DMS 273 (cell line): Measurements from ENCODE around the gene FAM83D.
"Not testable (repeated sequence)": the region's sequence is repeated elsewhere in the genome, so short reads cannot be mapped to it uniquely, and the experiment has no call there.

ENCODE experiments used
- DNase-seq: peaks from one replicate; lab custom pipeline; 2025; ENCODE audit not compliant: unreplicated experiment; lab: John Stamatoyannopoulos, UW

FAM83D gene

DNA sequence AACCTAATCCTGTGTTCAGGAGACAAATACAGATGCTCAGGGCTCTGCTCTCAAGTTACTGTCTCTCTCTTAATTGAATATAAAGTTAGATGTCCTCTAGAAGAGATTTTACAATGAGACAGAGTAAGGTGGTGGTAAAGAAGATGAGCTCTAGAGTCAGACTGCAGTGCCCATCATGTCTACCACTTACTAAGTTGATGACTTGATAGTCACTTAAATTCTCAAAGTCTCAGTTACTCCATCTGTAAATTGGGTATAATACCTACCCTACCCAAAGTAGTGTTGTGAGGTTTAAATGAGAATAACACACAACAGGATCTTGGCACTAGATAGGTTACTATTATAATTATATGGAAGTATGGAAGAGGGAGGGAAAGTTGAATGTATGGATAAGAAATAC, 37.5 kb downstream of the FAM83D start:
- DNase-seq = no peak

DNA sequence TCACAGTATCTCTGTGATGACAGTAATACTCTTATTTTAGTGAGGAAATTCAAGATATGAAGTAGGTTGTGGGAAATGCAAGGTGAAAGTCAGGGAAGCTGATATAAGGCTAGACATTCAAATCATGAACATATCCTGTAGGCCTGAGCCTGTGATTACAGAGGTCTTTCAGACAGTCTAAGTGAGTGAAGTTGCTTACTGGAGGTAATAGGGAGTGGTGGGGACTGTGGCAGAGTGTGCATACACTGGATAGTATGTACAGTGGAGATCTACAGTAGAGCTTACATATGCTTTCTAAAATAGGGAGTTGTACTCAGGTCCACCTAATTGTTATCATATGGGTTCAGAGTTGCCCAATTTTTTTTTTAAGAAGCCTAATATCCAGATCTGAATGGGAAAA, 39.0 kb downstream of the FAM83D start:
- no peak for DNase-seq

DNA sequence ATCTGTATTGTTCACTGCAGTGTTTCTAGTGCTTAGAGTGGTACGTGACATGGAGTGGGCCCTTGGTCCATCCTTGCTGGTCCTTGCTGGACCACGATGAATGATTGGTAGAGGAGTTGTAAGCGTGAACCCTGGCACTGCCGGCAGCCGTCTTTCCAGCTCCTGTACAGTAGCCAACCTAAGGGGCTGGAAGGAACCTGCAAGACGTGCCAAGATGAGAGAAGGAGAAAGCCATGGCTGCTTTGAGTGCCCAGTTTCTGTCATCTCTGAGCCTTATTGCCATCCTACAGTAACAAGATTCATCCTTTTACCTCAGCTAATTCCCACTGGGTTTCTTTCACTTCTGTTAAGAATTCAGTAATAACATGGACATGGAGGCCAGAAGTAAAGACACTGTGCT, 41.9 kb downstream of the FAM83D start:
- DNase-seq = no peak

DNA sequence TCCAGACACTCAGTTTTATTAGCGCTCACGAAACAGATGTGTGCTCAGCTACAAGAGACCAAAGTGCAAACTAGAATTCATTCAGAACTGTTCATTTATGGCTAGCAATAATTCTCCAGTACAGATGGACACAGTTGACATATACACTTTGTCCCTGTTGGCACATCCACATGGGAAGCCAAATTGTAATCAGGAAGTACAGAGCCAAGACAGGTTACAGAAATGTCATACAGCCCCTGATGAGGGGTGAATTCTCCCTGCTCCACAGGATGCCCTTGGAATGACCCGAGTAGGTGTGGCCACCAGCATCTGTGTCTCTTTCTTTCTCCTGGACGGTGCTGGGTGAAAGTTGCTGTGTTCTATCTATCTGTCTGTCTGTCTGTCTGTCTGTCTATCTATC, 43.5 kb downstream of the FAM83D start:
- no peak for DNase-seq

DNA sequence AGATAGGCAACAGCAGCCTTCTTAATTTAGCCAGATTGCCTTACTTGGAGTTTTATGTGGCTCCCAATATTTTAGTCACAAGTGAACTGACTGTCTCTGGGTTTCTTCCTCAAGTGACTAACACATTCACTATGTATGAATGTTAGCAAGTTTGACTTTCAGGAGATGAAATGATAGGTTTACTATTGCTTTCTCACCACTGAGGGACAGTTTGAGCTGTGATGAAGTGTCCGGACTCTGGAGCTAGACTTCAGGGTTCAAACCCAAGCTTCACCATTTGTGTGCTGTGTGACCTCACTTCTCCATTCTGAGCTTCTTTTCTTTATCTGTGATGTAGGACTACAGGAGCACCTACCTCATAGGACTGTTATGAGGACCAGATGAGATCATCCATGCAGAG, 44.1 kb downstream of the FAM83D start:
- no peak for DNase-seq

DNA sequence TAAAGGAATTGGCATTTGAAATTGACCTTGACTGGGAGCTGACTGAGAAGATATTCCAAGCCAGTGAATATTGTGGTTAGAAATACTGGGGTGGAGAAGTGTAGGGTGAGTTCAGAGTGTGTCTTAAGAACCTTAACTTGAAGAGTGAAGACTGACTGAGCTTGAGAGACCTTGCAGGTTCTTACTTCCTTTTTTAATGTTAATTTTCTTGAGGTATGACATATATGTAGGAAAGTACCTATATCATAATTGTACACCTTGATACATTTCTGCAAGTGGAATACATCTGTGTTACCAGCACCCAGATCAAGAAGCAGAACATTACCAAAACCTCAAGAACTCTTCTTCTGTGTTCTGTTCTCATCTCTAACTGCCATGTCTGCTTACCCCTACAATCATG, 46.9 kb downstream of the FAM83D start:
- no peak for DNase-seq

DNA sequence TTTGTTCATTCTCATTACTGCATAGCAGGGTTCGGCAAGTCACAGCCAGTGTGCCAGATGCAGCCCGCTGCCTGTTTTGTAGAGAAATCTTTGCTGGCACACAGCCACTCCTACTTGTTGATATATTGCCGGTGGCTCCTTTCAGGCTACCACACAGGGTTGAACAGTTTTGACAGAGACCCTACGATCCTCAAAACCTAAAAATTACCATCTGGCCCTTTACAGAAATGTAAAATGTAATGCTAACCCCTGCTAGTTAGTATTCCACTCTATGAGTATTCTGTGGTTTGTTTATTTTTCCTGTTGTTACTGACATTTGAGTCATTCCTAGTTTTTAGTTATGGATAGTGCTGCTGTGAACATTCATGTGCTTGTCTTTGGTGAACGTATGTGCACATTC, 47.4 kb downstream of the FAM83D start:
- peak; percentile 36 for DNase-seq

DNA sequence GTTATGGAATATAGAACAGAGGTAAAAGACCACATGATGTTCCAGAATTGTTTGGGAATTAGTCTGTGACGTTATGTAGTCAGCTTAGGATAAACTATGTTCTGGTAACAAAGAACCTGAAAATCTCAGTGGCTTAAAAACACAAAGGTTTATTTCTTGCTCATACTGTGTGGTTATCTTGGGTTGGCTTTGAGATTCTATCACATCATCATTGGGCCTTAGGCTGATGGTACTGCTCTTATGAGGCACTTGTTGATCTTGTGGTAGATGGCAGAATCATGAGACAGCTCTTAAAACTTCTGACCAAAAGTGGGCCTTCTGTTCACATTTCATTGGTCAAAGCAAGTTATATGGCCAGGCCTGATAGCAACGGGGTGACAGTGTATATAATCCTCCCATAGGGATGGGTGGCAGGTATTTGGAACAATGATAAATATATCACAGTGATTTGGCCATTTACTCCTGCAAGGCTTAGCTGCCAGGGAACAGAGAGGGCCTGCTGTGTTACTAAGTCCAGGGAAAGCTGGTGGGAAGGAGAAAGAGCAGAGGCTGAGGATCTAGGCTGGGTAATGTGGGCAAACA, 49.4 kb downstream of the FAM83D start:
- DNase-seq = no peak

DNA sequence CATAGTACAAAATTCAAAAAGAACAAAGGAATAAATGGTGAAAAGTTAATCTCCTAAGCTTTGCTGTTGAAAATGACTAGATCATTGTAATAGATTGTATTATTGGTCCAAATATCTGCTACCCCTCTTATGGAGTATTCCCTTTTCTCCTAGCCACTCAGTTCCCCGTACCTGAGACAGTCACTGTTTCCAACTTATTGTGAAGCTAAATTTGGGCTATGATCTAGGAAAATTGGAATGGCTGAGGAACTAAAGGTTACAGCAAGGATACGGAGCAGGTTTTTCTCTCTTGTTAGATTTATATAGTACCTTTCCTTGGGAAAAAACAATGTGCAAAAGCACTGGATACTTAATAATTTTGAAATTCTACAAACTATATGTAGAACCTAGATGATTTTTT, 53.2 kb downstream of the FAM83D start:
- no peak for DNase-seq

DNA sequence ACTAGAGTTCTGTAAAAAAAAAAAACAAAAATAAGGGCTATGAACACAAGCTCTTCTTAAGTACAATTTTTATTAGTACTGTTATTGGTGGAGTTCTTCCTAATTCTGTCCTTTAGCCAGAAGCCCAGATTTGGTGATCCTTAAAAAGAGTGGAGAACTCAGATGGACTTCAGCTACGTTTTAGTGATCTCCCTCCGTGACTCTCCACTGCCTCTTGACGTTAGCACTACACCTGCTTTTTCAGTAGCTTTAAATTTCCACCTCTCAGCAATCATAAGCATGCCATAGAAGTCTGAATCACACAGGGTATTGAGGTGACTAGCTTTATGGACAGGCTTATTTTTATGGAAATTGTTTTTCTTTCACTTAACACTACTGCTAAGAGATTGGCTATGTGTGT, 53.6 kb downstream of the FAM83D start:
- DNase-seq = no peak

DNA sequence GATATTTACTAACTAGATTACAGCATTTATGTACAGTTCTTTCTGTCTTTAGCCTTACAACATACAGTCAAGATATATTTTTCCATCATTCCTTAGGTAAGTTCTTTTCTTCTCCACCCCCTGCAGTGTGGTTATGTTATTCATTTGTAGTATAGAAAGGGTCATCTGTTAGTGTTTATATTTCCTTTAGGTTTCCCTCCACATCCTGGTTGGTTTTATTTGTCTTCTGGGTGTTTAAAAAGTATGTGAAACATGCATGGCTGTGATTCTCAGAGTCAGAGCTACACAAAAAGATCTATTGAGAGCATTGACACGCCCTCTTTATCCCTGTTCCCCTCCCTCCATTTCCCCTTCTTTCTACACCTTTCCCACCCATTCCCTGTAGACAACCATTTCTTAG, 56.1 kb downstream of the FAM83D start:
- DNase-seq = no peak

DNA sequence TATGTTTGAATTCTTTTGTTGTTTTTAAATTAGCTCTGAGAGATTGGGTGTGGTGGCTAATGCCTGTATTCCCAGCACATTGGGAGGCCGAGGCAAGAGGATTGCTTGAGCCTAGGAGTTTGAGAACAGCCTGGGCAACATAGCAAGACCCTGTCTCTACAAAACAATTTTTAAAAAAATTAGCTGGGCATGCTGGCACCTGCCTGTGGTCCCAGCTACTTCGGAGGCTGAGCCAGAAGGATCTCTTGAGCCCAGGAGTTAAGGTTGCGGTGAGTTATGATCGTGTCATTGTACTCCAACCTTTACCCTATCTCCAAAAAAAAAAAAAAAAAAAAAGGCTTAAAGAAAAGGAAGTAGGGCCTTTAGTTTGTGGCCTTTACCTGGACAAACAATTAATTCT, 58.8 kb downstream of the FAM83D start:
- no peak for DNase-seq

DNA sequence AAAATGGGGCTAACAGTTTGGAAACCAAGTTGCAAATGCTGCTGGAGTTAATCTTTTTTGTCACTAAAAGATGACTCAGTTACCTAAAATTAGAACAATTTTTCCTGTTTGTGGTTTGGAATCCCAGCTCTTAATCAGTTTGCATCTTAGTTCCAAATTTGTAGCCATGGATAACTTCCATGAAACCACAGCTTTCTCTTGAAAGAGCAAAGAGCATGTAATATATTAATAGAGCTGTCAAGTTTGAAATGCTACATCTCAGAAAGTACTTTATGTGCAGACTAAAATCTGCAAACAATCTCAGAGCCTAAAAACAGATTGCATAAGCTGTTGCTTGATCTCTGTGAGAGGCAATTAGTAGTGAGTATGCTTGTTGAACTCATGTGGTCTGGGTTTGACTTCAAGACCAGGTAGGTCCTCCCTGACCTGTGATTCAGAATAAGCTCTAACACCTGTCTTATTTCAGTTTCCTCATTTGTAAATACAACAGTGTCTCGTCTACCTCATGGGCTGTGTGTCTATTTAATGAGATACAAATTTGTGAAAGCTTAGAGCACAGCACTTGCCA, 59.5 kb downstream of the FAM83D start:
- DNase-seq = no peak

DNA sequence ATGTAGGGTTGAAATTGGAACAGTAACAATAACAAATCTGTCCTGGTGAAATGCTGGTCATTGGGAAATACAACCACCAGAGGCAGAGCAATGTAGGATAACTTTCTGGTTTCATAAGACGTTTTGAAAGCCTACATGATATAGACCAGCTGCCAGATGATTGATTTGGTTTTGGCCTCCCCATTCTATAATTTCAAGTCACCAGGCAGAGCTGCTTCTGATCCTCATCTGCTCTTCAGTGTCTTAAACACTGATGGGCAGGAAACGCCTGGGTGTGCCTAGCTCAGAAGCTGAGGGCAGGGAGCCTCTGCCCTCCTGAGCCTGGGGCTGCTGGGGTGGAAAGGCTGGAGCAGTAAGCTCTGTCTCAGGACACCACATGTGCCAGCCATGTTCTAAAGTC, 60.4 kb downstream of the FAM83D start:
- no peak for DNase-seq

DNA sequence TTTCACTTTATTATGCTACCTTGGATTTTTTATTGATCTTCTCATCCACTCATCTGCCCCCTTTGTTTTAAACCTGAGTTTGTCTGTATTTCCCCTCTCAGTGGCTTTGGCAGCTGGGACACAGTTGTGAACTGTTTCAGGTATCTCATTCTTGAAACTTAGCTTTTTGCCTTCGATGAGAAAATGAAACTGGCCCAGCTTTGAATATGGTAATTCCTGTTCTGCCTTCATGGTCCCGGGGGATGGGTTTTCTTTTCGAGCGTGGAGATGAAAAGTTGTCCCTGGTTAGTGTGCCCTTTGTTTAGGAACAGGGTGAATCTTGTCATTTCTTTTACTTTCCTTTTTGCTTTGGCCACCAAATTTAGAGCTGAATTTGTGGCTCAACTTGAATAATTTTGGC, 61.6 kb downstream of the FAM83D start:
- DNase-seq = no peak

DNA sequence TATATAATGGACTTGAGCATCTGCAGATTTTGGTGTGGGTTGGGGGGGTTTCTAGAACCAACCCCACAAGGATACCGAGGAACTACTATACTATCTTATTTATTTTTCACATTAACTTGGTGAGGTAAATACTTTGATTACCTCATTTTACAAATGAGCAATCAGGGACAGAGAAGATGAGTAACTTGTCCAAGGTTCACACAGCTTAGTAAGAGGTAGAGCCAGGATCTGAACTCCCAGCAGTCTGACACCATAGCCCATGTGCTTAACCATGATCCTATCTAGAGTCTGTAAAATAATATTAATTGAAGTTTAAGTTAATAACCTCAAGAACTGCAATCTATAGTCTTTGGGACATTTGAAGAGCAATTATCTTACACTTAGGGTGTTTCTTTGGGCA, 64.5 kb downstream of the FAM83D start:
- DNase-seq = no peak

DNA sequence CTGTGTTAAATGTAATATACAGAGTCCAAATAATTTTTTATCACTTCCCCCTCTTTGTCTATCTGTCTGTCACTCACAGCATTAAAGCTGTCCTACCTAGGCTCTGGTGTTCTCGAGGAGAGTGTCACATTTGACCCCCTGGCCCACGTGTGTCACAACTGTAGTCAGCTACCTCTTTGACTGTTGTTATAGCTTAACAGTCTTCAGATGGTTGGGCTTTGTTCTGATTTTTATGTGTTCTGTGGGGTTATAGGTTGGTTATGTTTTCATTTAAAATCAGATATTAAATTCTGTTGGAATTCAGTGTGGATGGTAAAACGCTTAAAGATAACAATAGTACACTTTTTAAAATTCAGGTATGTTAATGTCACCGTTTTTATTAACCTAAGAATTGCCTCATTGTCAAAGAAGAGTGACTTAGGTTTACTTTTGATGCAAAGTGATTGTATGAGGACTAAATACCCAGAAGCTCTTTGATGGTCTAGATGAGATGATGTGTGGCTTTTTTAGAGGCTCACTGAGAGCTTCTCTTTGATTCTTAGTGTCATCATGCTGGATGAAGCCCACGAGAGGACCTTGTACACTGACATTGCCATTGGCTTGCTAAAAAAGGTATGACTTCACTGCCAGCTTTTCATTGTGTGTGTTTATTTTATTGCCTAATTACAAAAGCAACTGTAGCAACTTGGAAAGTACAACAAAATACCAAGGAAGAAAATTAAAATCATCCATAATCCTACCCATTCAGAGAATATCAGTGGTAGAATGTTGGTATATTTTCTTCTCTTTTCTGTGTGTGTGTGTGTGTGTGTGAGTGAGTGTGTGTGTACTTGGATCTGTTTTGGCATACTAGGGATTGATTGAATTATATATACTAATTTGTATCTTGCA, 65.8 kb downstream of the FAM83D start:
- no peak for DNase-seq

DNA sequence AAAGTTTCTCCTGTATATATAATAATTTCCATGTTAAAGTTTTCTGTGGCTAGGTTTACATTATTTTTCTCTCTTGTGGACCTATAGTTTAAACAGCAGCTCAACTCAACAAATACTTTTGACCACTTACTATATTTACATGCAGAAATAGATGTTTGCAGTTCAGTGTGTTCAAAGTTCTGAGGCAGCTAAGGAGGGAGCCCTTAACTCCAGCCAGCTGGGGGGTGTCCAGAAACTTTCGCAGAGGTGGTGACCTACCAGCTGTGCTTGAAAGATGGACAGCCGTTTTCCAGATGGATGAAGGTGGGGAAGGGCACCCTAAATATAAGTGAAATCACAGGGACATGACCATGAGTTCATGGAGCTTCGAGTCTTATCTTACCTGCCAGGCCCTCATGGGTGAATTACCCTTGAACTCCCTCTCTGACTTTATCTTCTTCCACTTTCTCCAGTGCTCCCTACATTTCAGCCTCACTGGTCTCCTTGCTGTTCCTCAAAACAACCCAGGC, 69.4 kb downstream of the FAM83D start:
- no peak for DNase-seq

DNA sequence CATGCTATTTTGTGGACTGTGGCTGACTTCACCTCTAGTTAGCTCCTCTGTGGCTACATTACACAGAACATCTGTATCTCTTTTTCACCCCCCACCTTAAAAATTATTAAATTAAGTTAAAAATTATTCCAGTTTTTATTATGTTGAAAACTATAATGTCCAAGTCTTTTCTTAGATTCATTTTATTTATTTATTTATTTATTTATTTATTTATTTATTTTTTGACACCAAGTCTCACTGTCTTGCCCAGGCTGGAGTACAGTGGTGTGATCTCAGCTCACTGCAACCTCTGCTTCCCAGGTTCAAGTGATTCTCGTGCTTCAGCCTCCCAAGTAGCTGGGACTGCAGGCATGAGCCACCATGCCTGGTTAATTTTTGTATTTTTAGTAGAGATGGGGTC, 70.6 kb downstream of the FAM83D start:
- DNase-seq = not testable (repeated sequence)

DNA sequence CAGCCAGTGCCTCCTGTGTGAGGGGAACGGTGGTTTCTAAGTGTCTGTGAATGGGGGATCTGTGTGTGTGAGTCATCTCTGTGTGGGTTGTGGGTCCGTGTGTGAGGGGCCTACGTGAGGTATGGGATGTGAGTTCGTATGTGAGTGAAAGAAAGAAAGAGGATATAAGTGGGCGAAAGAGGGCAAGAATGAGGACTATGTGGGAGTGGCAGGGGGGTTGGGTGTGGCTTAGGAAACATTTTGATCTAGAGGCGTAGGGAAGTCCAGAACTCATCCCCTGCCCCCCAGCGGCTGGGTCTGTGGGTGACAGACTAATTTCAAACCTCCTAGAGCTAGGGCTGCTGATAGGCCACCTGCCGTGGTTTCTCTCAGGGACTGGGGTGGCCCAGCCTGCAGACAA, 71.4 kb downstream of the FAM83D start:
- no peak for DNase-seq

DNA sequence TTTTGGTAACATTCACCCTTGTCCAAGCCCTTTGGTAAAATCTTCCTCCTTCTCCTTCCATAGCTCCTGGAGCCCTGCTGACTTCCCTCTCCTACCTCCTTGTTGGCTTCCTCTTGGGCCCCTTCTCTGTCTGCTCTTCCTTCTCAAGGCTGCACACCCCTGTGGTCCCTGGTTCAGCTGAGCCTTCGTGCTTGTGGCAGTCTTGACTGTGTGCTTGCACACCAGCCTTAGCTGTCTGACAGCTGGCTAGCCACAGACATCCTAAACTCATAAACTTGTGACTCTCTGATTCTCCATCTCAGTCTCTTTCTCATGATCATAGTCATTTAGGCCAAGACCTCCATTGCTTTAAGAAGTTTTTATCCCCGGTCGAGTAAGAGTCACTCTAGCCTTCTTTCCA, 73.0 kb downstream of the FAM83D start:
- no peak for DNase-seq
